Uterus (tissue), 4 donors: ENCODE results near the gene PTGIS. TPM values are rescaled to one million over a fixed set of nuclear protein-coding genes. Genes with fewer than 3 reads are reported as not detected.

Source experiments
- DNase-seq, 2 donors: peaks; one replicate each; pipeline ENCODE4 v3.0.0-alpha.2; 2019 to 2020
- H3K27ac ChIP-seq, 2 donors: fragments of 200-600 bp; sonication (generic); 1 replicate in 1 of 2; 2 replicates in 1 of 2; pipeline ENCODE4 v1.5.1; 2016 to 2018
- H3K27me3 ChIP-seq, 2 donors: fragments of 200-600 bp; sonication (generic); one replicate each; pipeline ENCODE4 v1.5.1; 2018 to 2019; ENCODE audit warnings: control low read depth in 1 of 2
- H3K36me3 ChIP-seq, 2 donors: fragments of 200-600 bp; sonication (generic); one replicate each; pipeline ENCODE4 v1.5.1; 2019; ENCODE audit warnings: control low read depth in 1 of 2
- H3K4me1 ChIP-seq, 2 donors: fragments of 200-600 bp; sonication (generic); one replicate each; pipeline ENCODE4 v1.5.1; 2018 to 2019; ENCODE audit warnings: control low read depth in 1 of 2
- H3K4me3 ChIP-seq, 2 donors: fragments of 200-600 bp; sonication (generic); 1 replicate in 1 of 2; 2 replicates in 1 of 2; pipeline ENCODE4 v1.5.1; 2018 to 2019; ENCODE audit warnings: mild to moderate bottlenecking in 1 of 2
- H3K9me3 ChIP-seq, 2 donors: fragments of 200-600 bp; sonication (generic); one replicate each; pipeline ENCODE4 v1.5.1; 2019; ENCODE audit warnings: control low read depth in 1 of 2
- CTCF ChIP-seq, 4 experiments: fragments of 200-600 bp in 2 of 4; fragments of 450-650 bp in 2 of 4; sonication (generic) in 2 of 4; IDR thresholded peaks; one replicate each; pipeline ENCODE4 v1.5.1; 2016 to 2019; ENCODE audit warnings: antibody characterized with exemption in 4 of 4, mild to moderate bottlenecking in 2 of 4, moderate library complexity in 1 of 4
- POLR2A ChIP-seq, 2 donors: fragments of 450-650 bp; IDR thresholded peaks; one replicate each; pipeline ENCODE4 v1.6.1; 2016; ENCODE audit warnings: antibody characterized with exemption in 2 of 2, mild to moderate bottlenecking in 1 of 2, moderate library complexity in 1 of 2
- intact Hi-C: fragments of 100-400 bp; cut with DNase I; formaldehyde crosslinking; loops from one replicate; pipeline ENCODE4 v1.15.1; 2023; ENCODE audit warnings: low total_unique reads
- total RNA-seq, 4 donors: library from RNA; depleted of rRNA in 3 of 4; stranded (reverse); fragments of >200 nt in 3 of 4; gene quantifications; one replicate each; pipeline versions ENCODE4 v1.1.0 to v1.2.4, GENCODE V29; 2014 to 2023
- donor health status: DM: yes; HTN: yes; CAD: no.

PTGIS gene
- total RNA-seq, 4 donors from 2014 or later = 64.7 to 460 (median 140) TPM

GRCh38 chr20:49483018-49483695 lies 84.8 kb downstream of the PTGIS start:
- peak in 1 of 2 donors; percentile 37 for DNase-seq
- Histone ChIP-seq H3K4me1 (peaks cover 0 to 3% of the 10 kb centered on the region in 2 donors), H3K9me3 (no peaks in the 10 kb centered on the region), H3K27ac (peak overlapping the region; percentile 51 to 84), H3K4me3 (peak overlapping the region; percentile 31 to 51), H3K36me3 (no peaks in the 10 kb centered on the region), H3K27me3 (no peaks in the 10 kb centered on the region)
- intact Hi-C loops = no loop called here
- no peak for TF ChIP-seq POLR2A (IDR thresholded peaks at IDR 0.05)
- TF ChIP-seq CTCF (IDR thresholded peaks at IDR 0.05) = no peak

GRCh38 chr20:49482621-49483017 lies 85.3 kb downstream of the PTGIS start, which contains the start of gene KCNB1:
KCNB1 (minus strand) TSS chr20:49482668; CDS start chr20:49482480, 188 bp downstream.
- peak within 1 kb of the TSS; percentile 51 to 84 for H3K27ac ChIP-seq

GRCh38 chr20:49482173-49482572 lies 85.8 kb downstream of the PTGIS start:
- Histone ChIP-seq H3K27me3 (no peaks in the 10 kb centered on the region), H3K27ac (peak overlapping the region in 1 of 2 donors; percentile 51)

More at GRCh38 chr20:49482621-49483017, 85.3 kb downstream of the PTGIS start, which contains the start of gene KCNB1:
- H3K36me3 ChIP-seq = no peaks in the 10 kb centered on the region
- H3K27me3 ChIP-seq = no peaks in the 10 kb centered on the region
- intact Hi-C loops = no loop called here
- TF ChIP-seq CTCF (IDR thresholded peaks at IDR 0.05) = peak in 3 of 4 experiments; percentile 6 to 15 (median 10)
- no peak for TF ChIP-seq POLR2A (IDR thresholded peaks at IDR 0.05)
- peaks cover 0 to 3% of the 10 kb centered on the region in 2 donors for H3K4me1 ChIP-seq
- H3K4me3 ChIP-seq = peak within 1 kb of the TSS; percentile 31 to 51
- peak; percentile 81 to 82 for DNase-seq
- H3K9me3 ChIP-seq = no peaks in the 10 kb centered on the region

DNA sequence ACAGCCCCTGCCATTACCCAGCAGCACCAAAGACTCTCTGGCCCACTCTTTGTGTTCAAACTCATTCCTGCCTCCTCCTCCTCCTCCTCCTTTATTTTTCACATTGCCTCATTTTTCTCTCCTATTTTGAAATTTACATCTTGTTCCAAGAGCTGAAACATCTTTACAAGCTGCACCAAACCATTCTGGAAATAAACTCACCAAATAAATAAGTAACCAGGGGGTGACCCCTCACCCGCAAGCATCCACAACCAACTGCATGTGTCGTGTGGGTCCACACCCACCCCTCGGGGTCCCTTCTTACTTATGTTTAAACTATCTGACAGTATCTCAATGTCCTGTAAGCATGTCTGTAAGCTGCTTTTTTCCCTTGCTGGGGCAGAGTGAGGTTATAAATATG lies 86.8 kb downstream of the PTGIS start:
- no peak for DNase-seq
- peak overlapping the region in 1 of 2 donors; percentile 33 for H3K27ac ChIP-seq
- no peak overlapping the region for H3K4me3 ChIP-seq
- H3K36me3 ChIP-seq = no peaks in the 10 kb centered on the region
- peaks cover 0 to 3% of the 10 kb centered on the region in 2 donors for H3K4me1 ChIP-seq
- TF ChIP-seq POLR2A (IDR thresholded peaks at IDR 0.05) (no peak), CTCF (IDR thresholded peaks at IDR 0.05) (no peak)
- intact Hi-C loops = no loop called here
- no peaks in the 10 kb centered on the region for H3K27me3 ChIP-seq
- no peaks in the 10 kb centered on the region for H3K9me3 ChIP-seq

More at GRCh38 chr20:49482173-49482572, 85.8 kb downstream of the PTGIS start:
- intact Hi-C loops = no loop called here
- DNase-seq = no peak
- TF ChIP-seq CTCF (IDR thresholded peaks at IDR 0.05) (no peak), POLR2A (IDR thresholded peaks at IDR 0.05) (no peak)
- Histone ChIP-seq H3K4me3 (peak overlapping the region in 1 of 2 donors; percentile 23), H3K9me3 (no peaks in the 10 kb centered on the region), H3K36me3 (no peaks in the 10 kb centered on the region), H3K4me1 (peaks cover 0 to 3% of the 10 kb centered on the region in 2 donors)

GRCh38 chr20:49480236-49480635 lies 87.7 kb downstream of the PTGIS start:
- Histone ChIP-seq H3K4me1 (peaks cover 0 to 3% of the 10 kb centered on the region in 2 donors), H3K9me3 (no peaks in the 10 kb centered on the region), H3K4me3 (no peak overlapping the region), H3K27ac (peak overlapping the region in 1 of 2 donors; percentile 38), H3K27me3 (no peaks in the 10 kb centered on the region), H3K36me3 (no peaks in the 10 kb centered on the region)
- TF ChIP-seq CTCF (IDR thresholded peaks at IDR 0.05) (no peak), POLR2A (IDR thresholded peaks at IDR 0.05) (no peak)
- no peak for DNase-seq
- intact Hi-C loops = no loop called here
